ENCODE measurements around the gene YEATS2.
"Not testable (repeated sequence)": the region's sequence is repeated elsewhere in the genome, so short reads cannot be mapped to it uniquely, and the experiment has no call there.

YEATS2 gene

GRCh38 chr3:183697610-183698317 lies at the start of gene YEATS2:
YEATS2 (plus strand) TSS chr3:183697797; CDS start chr3:183715163, 17,366 bp downstream.
- peak; percentile 99 for DNase-seq (ENCODE audit: low spot score)

- no peak for DNase-seq (ENCODE audit: low spot score)
Measured at GRCh38 chr3:183650554-183650953, 47.0 kb upstream of the YEATS2 start.

GRCh38 chr3:183653209-183654064 lies 44.2 kb upstream of the YEATS2 start:
- no peak for DNase-seq (ENCODE audit: low spot score)

GRCh38 chr3:183654727-183655126 lies 42.9 kb upstream of the YEATS2 start:
- no peak for DNase-seq (ENCODE audit: low spot score)

- no peak for DNase-seq (ENCODE audit: low spot score)
Measured at GRCh38 chr3:183662099-183662498, 35.5 kb upstream of the YEATS2 start.

GRCh38 chr3:183664913-183665381 lies 32.6 kb upstream of the YEATS2 start:
- DNase-seq (ENCODE audit: low spot score), result no peak

GRCh38 chr3:183680061-183680460 lies 17.5 kb upstream of the YEATS2 start:
- no peak for DNase-seq (ENCODE audit: low spot score)

GRCh38 chr3:183687705-183688104 lies 9.9 kb upstream of the YEATS2 start:
- DNase-seq (ENCODE audit: low spot score), result no peak

GRCh38 chr3:183688874-183689273 lies 8.7 kb upstream of the YEATS2 start:
- no peak for DNase-seq (ENCODE audit: low spot score)

- not testable (repeated sequence) for DNase-seq (ENCODE audit: low spot score)
Measured at GRCh38 chr3:183689621-183690020, 8.0 kb upstream of the YEATS2 start.

GRCh38 chr3:183690402-183690995 lies 7.1 kb upstream of the YEATS2 start:
- DNase-seq (ENCODE audit: low spot score), result no peak

- DNase-seq (ENCODE audit: low spot score), result no peak
Measured at GRCh38 chr3:183692436-183692835, 5.2 kb upstream of the YEATS2 start.

- DNase-seq (ENCODE audit: low spot score), result no peak
Measured at GRCh38 chr3:183695569-183696364, 1.8 kb upstream of the YEATS2 start.

GRCh38 chr3:183697123-183697609 lies 431 bp upstream of the YEATS2 start:
- no peak for DNase-seq (ENCODE audit: low spot score)

GRCh38 chr3:183698318-183698751 lies 738 bp downstream of the YEATS2 start:
- peak; percentile 77 for DNase-seq (ENCODE audit: low spot score)

GRCh38 chr3:183698756-183699155 lies 1.2 kb downstream of the YEATS2 start:
- no peak for DNase-seq (ENCODE audit: low spot score)

- no peak for DNase-seq (ENCODE audit: low spot score)
Measured at GRCh38 chr3:183699238-183699947, 1.8 kb downstream of the YEATS2 start.

- DNase-seq (ENCODE audit: low spot score), result no peak
Measured at GRCh38 chr3:183701744-183702143, 4.1 kb downstream of the YEATS2 start.

GRCh38 chr3:183703892-183704291 lies 6.3 kb downstream of the YEATS2 start:
- not testable (repeated sequence) for DNase-seq (ENCODE audit: low spot score)

GRCh38 chr3:183710231-183710630 lies 12.6 kb downstream of the YEATS2 start:
- DNase-seq (ENCODE audit: low spot score), result no peak

GRCh38 chr3:183711516-183711915 lies 13.9 kb downstream of the YEATS2 start:
- no peak for DNase-seq (ENCODE audit: low spot score)

Measured in iPS-NIHi11 (cell line).